ENCODE measurements around the gene KDM2A. TPM values are rescaled to one million over a fixed set of nuclear protein-coding genes. Genes with fewer than 3 reads are reported as not detected.

Gene KDM2A
- total RNA-seq, 1 experiment from 2014 or later, result 65.3 TPM

- no peak overlapping the region for H3K27ac ChIP-seq (ENCODE audit: low read length)
- intact Hi-C loops (cut with micrococcal nuclease), result no loop called here
- H4K20me1 ChIP-seq (ENCODE audit: low read length), result peaks cover 6% of the 10 kb centered on the region; the same call in 1 of the 2 replicates
- H3K27me3 ChIP-seq (ENCODE audit: low read length), result no peaks in the 10 kb centered on the region
- H3K36me3 ChIP-seq (ENCODE audit: low read depth, low read length), result peaks cover 61% of the 10 kb centered on the region
- H3K4me3 ChIP-seq (ENCODE audit: low read length), result no peak overlapping the region
- H2AFZ ChIP-seq (ENCODE audit: low read length), result no peak overlapping the region
- ATAC-seq (no peak), DNase-seq (no peak)
- H3F3A ChIP-seq (ENCODE audit: low read length, unreplicated experiment), result peaks cover 12% of the 10 kb centered on the region
- ChIA-PET POLR2A (ENCODE audit: unreplicated experiment) (interaction anchor here (0.6 kb wide), 1 partner anchor 11 kb away, joined by 4 read pairs; no protein-coding TSS in a partner anchor), CTCF (no interaction called here)
- no peak overlapping the region for H3K4me2 ChIP-seq (ENCODE audit: low read length)
- H3K4me1 ChIP-seq (ENCODE audit: insufficient read depth, low read length), result no peaks in the 10 kb centered on the region
- no peak for TF ChIP-seq CTCF (conservative IDR thresholded peaks at IDR 0.05; ENCODE audit: low read depth, low read length)
- no peaks in the 10 kb centered on the region for H3K9me3 ChIP-seq (ENCODE audit: low read length)
- BruUV-seq (replicated peaks), result no TSS peak
- H3K9ac ChIP-seq (ENCODE audit: low read length), result no peak overlapping the region
- peaks cover 14% of the 10 kb centered on the region; the same call in 1 of the 2 replicates for H3K79me2 ChIP-seq (ENCODE audit: low read length)
- no peaks in the 10 kb centered on the region for H3K9me2 ChIP-seq (replicated peaks; ENCODE audit: low read length)
These were observed 136.3 kb downstream of the KDM2A start for GRCh38 chr11:67255353-67255752.

- Histone ChIP-seq H3K9me3 (ENCODE audit: low read length) (no peaks in the 10 kb centered on the region), H3K9me2 (replicated peaks; ENCODE audit: low read length) (no peaks in the 10 kb centered on the region), H3K27me3 (ENCODE audit: low read length) (no peaks in the 10 kb centered on the region), H3K79me2 (ENCODE audit: low read length) (peaks cover 9% of the 10 kb centered on the region; the same call in 1 of the 2 replicates), H3K36me3 (ENCODE audit: low read depth, low read length) (peaks cover 56% of the 10 kb centered on the region), H3K9ac (ENCODE audit: low read length) (no peak overlapping the region), H3K4me1 (ENCODE audit: insufficient read depth, low read length) (no peaks in the 10 kb centered on the region), H3K27ac (ENCODE audit: low read length) (no peak overlapping the region), H2AFZ (ENCODE audit: low read length) (no peak overlapping the region), H4K20me1 (ENCODE audit: low read length) (peaks cover 6% of the 10 kb centered on the region; the same call in 1 of the 2 replicates), H3K4me3 (ENCODE audit: low read length) (no peak overlapping the region), H3K4me2 (ENCODE audit: low read length) (no peak overlapping the region), H3F3A (ENCODE audit: low read length, unreplicated experiment) (peaks cover 12% of the 10 kb centered on the region)
- ChIA-PET POLR2A (ENCODE audit: unreplicated experiment) (no interaction called here), CTCF (no interaction called here)
- ATAC-seq (no peak), DNase-seq (no peak)
- intact Hi-C loops (cut with micrococcal nuclease), result no loop called here
- TF ChIP-seq EZH2 (IDR thresholded peaks at IDR 0.05; ENCODE audit: low read length, unreplicated experiment) (no peak), EZH2phosphoT487 (IDR thresholded peaks at IDR 0.05; ENCODE audit: borderline replicate concordance, low read length) (no peak), CTCF (conservative IDR thresholded peaks at IDR 0.05; ENCODE audit: low read depth, low read length) (no peak)
- no TSS peak for BruUV-seq (replicated peaks)
These were observed 136.8 kb downstream of the KDM2A start for GRCh38 chr11:67255864-67256263.

- Histone ChIP-seq H3K27ac (ENCODE audit: low read length) (no peak overlapping the region), H3K9me3 (ENCODE audit: low read length) (no peaks in the 10 kb centered on the region), H3F3A (ENCODE audit: low read length, unreplicated experiment) (peaks cover 12% of the 10 kb centered on the region), H3K36me3 (ENCODE audit: low read depth, low read length) (peaks cover 48% of the 10 kb centered on the region), H3K4me2 (ENCODE audit: low read length) (no peak overlapping the region), H3K4me1 (ENCODE audit: insufficient read depth, low read length) (no peaks in the 10 kb centered on the region), H2AFZ (ENCODE audit: low read length) (no peak overlapping the region), H3K9ac (ENCODE audit: low read length) (no peak overlapping the region), H4K20me1 (ENCODE audit: low read length) (peaks cover 6% of the 10 kb centered on the region; the same call in 1 of the 2 replicates), H3K79me2 (ENCODE audit: low read length) (peaks cover 2% of the 10 kb centered on the region; the same call in 1 of the 2 replicates), H3K27me3 (ENCODE audit: low read length) (no peaks in the 10 kb centered on the region), H3K4me3 (ENCODE audit: low read length) (no peak overlapping the region), H3K9me2 (replicated peaks; ENCODE audit: low read length) (no peaks in the 10 kb centered on the region)
- ChIA-PET POLR2A (ENCODE audit: unreplicated experiment) (no interaction called here), CTCF (no interaction called here)
- TSS peak; percentile 18 for BruUV-seq (replicated peaks)
- DNase-seq (no peak), ATAC-seq (no peak)
- intact Hi-C loops (cut with micrococcal nuclease), result no loop called here
- no peak for TF ChIP-seq EZH2 (IDR thresholded peaks at IDR 0.05; ENCODE audit: low read length, unreplicated experiment)
- TF ChIP-seq CTCF (conservative IDR thresholded peaks at IDR 0.05; ENCODE audit: low read depth, low read length), result no peak
- no peak for TF ChIP-seq EZH2phosphoT487 (IDR thresholded peaks at IDR 0.05; ENCODE audit: borderline replicate concordance, low read length)
These were observed 137.5 kb downstream of the KDM2A start for GRCh38 chr11:67256477-67257135.
